Body of pancreas (tissue), 4 donors: ENCODE data around the gene GPLD1.

ENCODE experiments used
- CTCF ChIP-seq, 7 experiments: fragments of 450-650 bp in 4 of 7; fragments of 200-600 bp in 3 of 7; sonication (generic) in 3 of 7; IDR thresholded peaks; one replicate each; pipeline ENCODE4 v1.5.1; 2016 to 2019; ENCODE audit warnings: antibody characterized with exemption in 7 of 7
- POLR2A ChIP-seq, 3 donors: fragments of 450-650 bp; IDR thresholded peaks; one replicate each; pipeline ENCODE4 v1.6.1; 2016; ENCODE audit warnings: antibody characterized with exemption in 3 of 3, mild to moderate bottlenecking in 2 of 3

- TF ChIP-seq CTCF (IDR thresholded peaks at IDR 0.05) (no peak), POLR2A (IDR thresholded peaks at IDR 0.05) (no peak)
These were observed 12.7 kb downstream of the GPLD1 start for GRCh38 chr6:24476631-24477030.
